Tibial nerve (tissue), 4 donors: ENCODE measurements around the gene TEX50.
"Not testable (repeated sequence)": the region's sequence is repeated elsewhere in the genome, so short reads cannot be mapped to it uniquely, and the experiment has no call there.

Experiments
- EP300 ChIP-seq, 2 donors: sonication (generic); formaldehyde crosslinking; IDR thresholded peaks; one replicate each; pipeline ENCODE4 v1.6.1; 2017; ENCODE audit warnings: antibody characterized with exemption in 2 of 2, mild to moderate bottlenecking in 1 of 2
- POLR2A ChIP-seq, 2 donors: fragments of 450-650 bp; IDR thresholded peaks; one replicate each; pipeline ENCODE4 v1.6.1; 2017; ENCODE audit warnings: antibody characterized with exemption in 2 of 2, mild to moderate bottlenecking in 2 of 2, moderate library complexity in 2 of 2
- TF ChIP-seq, protein P1 (sequence below), 5 experiments: fragments of 200-600 bp in 3 of 5; fragments of 450-650 bp in 2 of 5; sonication (generic) in 3 of 5; IDR thresholded peaks; one replicate each; pipeline ENCODE4 v1.5.1; 2016 to 2019; ENCODE audit warnings: antibody characterized with exemption in 5 of 5, mild to moderate bottlenecking in 3 of 5, moderate library complexity in 2 of 5

DNA sequence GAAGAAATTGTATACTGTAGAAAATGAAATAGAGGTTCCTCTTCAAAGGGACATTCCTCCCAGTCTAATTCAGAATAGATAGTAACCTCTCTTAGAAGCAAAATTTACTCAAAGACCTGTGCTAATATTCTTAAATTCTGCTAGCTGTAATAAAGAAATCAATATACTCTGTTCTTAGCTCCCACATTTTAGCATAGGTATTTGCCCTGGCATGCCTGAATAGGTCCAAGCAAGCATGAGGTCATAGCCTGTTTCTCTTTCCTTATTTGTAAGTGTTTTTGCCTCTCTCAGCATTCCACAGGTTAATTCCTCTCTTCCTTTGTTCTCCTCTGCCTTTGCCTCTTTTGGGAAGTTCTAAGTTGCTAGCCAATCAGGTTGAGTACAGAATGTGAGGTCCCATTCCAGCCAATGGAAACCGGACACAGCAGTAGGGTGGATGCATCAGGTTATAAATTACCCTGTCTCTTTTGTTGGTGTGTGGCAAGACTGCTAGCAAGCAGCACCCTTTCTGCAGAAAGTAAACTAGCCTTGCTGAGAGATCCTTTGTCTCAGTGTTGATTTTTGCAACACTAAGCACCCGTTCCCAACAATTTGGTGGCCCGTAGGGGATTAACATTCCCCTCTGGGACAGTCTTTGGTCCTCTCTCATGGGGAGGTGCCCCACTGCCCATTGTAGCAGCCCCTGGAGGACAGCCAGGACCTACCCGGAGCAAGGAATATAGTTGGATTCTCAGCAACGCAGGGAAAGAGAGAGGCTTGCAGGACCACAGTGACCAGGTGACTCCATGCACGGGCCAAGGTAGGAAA, 2.3 kb downstream of the TEX50 start:
- TF ChIP-seq, protein P1, sequence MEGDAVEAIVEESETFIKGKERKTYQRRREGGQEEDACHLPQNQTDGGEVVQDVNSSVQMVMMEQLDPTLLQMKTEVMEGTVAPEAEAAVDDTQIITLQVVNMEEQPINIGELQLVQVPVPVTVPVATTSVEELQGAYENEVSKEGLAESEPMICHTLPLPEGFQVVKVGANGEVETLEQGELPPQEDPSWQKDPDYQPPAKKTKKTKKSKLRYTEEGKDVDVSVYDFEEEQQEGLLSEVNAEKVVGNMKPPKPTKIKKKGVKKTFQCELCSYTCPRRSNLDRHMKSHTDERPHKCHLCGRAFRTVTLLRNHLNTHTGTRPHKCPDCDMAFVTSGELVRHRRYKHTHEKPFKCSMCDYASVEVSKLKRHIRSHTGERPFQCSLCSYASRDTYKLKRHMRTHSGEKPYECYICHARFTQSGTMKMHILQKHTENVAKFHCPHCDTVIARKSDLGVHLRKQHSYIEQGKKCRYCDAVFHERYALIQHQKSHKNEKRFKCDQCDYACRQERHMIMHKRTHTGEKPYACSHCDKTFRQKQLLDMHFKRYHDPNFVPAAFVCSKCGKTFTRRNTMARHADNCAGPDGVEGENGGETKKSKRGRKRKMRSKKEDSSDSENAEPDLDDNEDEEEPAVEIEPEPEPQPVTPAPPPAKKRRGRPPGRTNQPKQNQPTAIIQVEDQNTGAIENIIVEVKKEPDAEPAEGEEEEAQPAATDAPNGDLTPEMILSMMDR (IDR thresholded peaks at IDR 0.05) = not testable (repeated sequence)
- not testable (repeated sequence) for TF ChIP-seq POLR2A, EP300 (IDR thresholded peaks at IDR 0.05)
